GM18867 (cell line): ENCODE data around the gene GCN1.
"Not testable (repeated sequence)": the region's sequence is repeated elsewhere in the genome, so short reads cannot be mapped to it uniquely, and the experiment has no call there.

Source experiments
- ATAC-seq: cut with Tn5 transposase; IDR thresholded peaks from one replicate; pipeline ENCODE4 v1.9.1; 2021; ENCODE audit warnings: mild to moderate bottlenecking, moderate library complexity; ENCODE audit not compliant: unreplicated experiment

The GCN1 gene

GRCh38 chr12:120194534-120195395, at the start of gene GCN1:
TSS of gene GCN1 (minus strand) at chr12:120194715. CDS start at chr12:120194697, 18 bp downstream.
- peak; percentile 70 for ATAC-seq

- ATAC-seq = no peak
Measured at GRCh38 chr12:120242971-120243699, 48.6 kb upstream of the GCN1 start.

- ATAC-seq = no peak
Measured at GRCh38 chr12:120242275-120242799, 47.8 kb upstream of the GCN1 start.

GRCh38 chr12:120241561-120242274, 47.2 kb upstream of the GCN1 start:
- no peak for ATAC-seq

- ATAC-seq = no peak
Measured at GRCh38 chr12:120240495-120240833, 45.9 kb upstream of the GCN1 start.

- no peak for ATAC-seq
Measured at GRCh38 chr12:120239776-120240494, 45.4 kb upstream of the GCN1 start.

GRCh38 chr12:120238839-120239445, 44.4 kb upstream of the GCN1 start:
- no peak for ATAC-seq

GRCh38 chr12:120238217-120238616, 43.7 kb upstream of the GCN1 start:
- no peak for ATAC-seq

GRCh38 chr12:120237360-120238171, 43.1 kb upstream of the GCN1 start:
- ATAC-seq = no peak

- ATAC-seq = not testable (repeated sequence)
Measured at GRCh38 chr12:120236809-120237208, 42.3 kb upstream of the GCN1 start.

- no peak for ATAC-seq
Measured at GRCh38 chr12:120235369-120236323, 41.1 kb upstream of the GCN1 start.

- ATAC-seq = no peak
Measured at GRCh38 chr12:120234643-120235368, 40.3 kb upstream of the GCN1 start.

GRCh38 chr12:120231316-120232011, 36.9 kb upstream of the GCN1 start:
- ATAC-seq = no peak

- ATAC-seq = no peak
Measured at GRCh38 chr12:120230974-120231315, 36.4 kb upstream of the GCN1 start.

GRCh38 chr12:120230326-120230973, 35.9 kb upstream of the GCN1 start:
- ATAC-seq = no peak

GRCh38 chr12:120229487-120230325, 35.2 kb upstream of the GCN1 start:
- ATAC-seq = no peak
